Measurements from ENCODE around the gene TRIM54.
"Not testable (repeated sequence)": the region's sequence is repeated elsewhere in the genome, so short reads cannot be mapped to it uniquely, and the experiment has no call there.

Gene TRIM54

DNA sequence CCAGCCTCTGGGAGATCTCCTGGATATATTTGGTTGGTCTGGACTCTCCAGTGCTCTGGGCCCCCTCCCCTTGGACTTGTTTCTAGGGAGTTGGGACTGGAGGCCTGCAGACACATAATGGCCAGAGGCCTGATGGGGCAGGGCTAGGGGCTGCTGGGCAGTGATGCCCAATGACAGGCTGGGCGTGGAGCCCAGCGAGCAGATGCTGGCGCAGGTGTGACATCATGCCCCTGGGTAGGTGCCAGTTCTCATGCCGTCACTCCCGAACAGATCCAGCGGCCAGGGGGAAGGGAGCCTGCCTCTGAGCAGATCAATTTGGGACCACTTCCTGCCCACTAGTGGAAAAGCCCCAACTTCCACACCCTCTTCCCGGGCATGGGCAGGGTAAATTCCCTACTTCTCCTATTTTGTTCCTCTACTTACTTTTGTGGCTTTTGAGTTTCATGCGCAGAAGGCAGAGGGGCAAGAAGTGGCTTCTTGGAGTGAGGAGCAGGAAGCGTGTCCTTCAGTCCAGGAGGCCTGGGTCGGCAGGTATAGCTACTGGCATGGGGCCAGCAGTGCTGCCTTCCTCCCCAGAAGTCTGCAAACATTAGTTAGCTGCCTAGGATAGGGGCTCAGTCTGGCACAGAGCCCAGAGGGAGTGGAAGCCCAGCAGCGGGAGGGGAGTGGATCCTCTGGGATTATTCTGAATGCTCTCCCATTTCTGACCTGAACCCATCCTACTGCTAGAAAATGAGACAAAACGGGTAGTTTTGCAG is 34.6 kb downstream of the TRIM54 start:
- no peak for DNase-seq

DNA sequence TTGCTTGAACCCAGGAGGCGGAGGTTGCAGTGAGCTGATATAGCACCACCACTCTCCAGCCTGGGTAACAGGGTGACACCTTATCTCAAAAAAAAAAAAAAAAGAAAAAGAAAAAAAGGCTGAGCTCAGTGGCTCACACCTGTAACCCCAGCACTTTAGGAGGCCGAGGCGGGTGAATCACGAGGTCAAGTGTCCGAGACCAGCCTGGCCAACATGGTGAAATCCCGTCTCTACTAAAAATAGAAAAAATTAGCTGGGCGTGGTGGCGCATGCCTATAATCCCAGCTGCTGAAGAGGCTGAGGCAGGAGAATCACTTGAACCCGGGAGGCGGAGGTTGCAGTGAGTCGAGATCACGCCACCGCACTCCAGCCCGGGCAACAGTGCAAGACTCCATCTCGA is 37.6 kb downstream of the TRIM54 start:
- not testable (repeated sequence) for DNase-seq

GRCh38 chr2:27320958-27321543 is 38.8 kb downstream of the TRIM54 start:
- DNase-seq = peak; percentile 93

DNA sequence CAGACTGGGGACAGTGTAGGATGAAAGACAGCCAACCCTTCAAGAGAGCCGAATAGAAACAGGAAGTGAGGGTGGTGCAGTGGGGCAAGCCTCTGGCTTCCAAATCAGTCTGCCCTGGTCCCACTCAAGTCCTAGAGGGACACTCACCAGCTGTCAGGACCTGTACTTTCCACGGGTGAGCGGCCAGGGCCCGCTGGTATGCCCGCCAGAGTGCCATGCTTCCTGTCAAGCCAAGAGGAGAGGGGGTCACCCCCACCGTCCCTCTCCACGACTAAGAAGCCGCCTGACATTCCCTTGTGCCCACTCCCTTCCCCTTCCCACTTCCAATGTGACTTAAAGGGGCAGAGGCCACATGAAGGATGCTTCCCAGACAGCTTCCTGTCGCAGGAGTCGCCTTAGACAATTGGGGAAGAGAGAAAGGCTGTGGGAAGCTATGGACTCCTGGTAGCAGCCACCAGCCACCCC is 40.1 kb downstream of the TRIM54 start:
- DNase-seq = no peak

GRCh38 chr2:27322766-27323595 is 40.8 kb downstream of the TRIM54 start, which contains the start of gene MPV17:
TSS of gene MPV17 (minus strand) at chr2:27323097. CDS start at chr2:27322517, 580 bp downstream.
- DNase-seq = peak; percentile 63

- no peak for DNase-seq
Measured at GRCh38 chr2:27323596-27324285, 41.5 kb downstream of the TRIM54 start.

GRCh38 chr2:27324720-27325119 is 42.5 kb downstream of the TRIM54 start:
- no peak for DNase-seq

DNA sequence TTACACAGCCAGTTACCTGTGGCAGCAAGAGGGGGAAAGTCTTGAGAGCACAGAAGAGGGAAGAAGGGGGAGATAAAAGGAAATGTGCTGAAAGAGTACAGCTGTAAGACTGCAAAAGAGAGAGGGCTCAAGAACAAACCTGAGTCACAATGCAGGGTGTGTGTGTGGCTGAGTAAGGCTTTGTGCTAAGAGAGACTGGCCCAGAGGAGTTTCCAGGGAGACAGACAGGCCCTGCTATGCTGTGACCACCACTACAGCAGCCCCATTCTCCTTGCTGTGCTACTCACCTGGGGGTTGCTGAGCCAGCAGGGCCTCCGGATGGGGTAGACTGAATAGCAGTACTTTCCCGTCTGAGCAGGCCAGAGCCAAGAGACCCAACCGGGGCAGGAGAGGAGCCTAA is 53.1 kb downstream of the TRIM54 start:
- DNase-seq = no peak

- no peak for DNase-seq
Measured at GRCh38 chr2:27336173-27336572, 53.9 kb downstream of the TRIM54 start.

GRCh38 chr2:27347641-27348040 is 65.4 kb downstream of the TRIM54 start:
- DNase-seq = no peak

- no peak for DNase-seq
Measured at GRCh38 chr2:27350106-27350693, 68.0 kb downstream of the TRIM54 start.

DNA sequence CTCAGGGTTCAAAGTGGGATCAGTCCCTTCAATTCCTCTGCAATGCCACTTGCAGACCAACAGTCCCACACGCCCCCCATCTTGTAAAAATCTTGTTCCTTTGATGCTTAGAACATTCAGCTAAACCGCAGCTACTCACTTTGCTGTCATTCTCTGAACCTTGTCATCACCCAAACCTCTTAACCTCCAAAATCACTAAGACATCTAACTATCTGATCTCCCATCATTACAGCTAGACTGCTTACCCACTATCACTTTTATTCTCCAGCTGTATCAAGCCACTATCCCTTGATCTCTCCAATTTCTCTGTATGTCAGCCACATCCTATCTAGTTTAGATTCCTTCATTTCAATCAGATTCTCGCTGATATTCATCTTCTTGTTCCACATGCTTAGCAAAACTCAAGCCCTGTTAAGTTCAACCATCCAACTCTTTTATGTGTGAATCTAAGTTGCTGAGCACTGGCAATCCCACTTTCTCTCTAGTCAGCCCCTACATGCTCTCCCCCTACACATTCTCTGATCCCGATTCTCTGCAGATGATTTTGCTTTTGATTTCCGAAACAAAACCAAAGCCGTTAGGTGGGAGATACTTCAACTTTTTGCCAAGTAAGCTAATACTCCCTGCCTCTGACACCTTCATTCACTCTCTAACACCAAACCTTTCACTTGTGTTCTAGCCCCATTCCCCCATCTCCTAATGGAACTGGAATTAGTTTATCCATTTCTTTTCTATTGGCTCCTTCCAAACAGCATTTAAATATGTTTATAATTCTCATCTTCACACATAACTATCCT is 69.8 kb downstream of the TRIM54 start:
- no peak for DNase-seq

GRCh38 chr2:27353386-27353761 is 71.1 kb downstream of the TRIM54 start:
- DNase-seq = not testable (repeated sequence)

DNA sequence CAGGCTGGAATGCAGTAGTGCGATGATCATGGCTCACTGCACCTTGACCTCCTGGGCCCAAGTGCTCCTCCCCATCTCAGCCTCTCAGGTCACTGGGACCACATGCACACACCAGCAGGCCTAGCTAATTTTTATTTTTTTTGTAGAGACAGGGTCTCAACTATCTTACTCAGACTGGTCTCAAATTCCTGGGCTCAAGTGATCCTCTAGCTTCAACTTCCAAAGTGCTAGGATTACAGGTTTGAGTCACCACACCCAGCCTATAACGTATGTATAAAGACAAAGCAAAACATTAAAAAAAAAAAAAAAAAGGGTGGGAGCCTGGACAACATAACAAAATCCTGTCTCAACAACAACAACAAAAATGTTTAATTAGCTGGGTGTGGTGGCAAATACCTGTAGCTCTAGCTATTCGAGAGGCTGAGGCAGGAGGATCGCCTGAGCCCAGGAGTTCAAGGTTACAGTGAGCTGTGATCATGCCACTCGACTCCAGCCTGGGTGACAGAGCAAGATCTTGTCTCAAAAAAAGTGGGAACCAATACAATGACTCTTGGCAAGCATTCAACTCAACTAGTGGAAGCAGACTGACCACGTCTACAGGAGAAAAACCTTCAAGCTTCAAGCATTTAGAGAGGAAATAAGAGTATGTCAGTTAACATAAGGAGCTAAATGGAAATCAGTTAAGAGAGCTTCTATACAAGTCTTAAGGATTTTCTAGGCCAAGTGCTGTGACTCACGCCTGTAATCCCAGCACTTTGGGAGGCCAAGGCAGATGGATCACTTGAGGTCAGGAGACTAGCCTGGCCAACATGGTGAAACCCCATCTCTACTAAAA is 71.8 kb downstream of the TRIM54 start:
- DNase-seq = no peak

GRCh38 chr2:27354597-27354927 is 72.3 kb downstream of the TRIM54 start:
- no peak for DNase-seq

GRCh38 chr2:27356056-27356381 is 73.8 kb downstream of the TRIM54 start:
- DNase-seq = peak; percentile 5

- peak; percentile 97 for DNase-seq
Measured at GRCh38 chr2:27356382-27357181, 74.4 kb downstream of the TRIM54 start, which contains the start of gene GTF3C2. TSS of gene GTF3C2 (minus strand) at chr2:27356764. CDS start at chr2:27343554, 13,210 bp downstream.
